ENCODE results near the gene TTLL11. TPM values are rescaled to one million over a fixed set of nuclear protein-coding genes. Genes with fewer than 3 reads are reported as not detected.

Gene TTLL11
- total RNA-seq, 1 donor from 2014 or later: 0.75 TPM

DNA sequence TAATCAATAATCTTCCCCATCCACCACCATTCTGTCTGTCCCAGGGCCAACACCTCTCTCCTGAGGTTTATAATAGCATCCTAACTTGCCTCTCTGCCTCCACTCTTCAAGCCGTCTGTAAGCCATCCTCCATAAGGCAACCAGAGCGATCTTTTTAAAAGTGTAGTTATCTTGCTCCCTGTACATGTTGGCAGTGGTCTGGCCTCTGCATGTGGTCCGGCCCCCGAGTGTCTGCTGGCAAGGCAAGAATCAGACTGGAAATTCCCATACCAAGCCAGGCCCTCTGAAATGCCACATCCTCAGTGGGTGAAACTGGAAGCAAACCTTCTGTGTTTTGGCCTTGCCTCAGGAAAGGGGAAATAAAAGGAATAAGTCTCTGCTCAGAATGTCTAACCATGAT, 17.0 kb downstream of the TTLL11 start:
- H4K20me1 ChIP-seq (ENCODE audit: low read depth): no peaks in the 10 kb centered on the region
- TF ChIP-seq CTCF (IDR thresholded peaks at IDR 0.05) (no peak), EZH2phosphoT487 (IDR thresholded peaks at IDR 0.05) (no peak), EZH2 (IDR thresholded peaks at IDR 0.05) (no peak)
- Mint-ChIP-seq H3K4me1 (peaks cover 15% of the 10 kb centered on the region), H3K36me3 (no peaks in the 10 kb centered on the region), H3K27me3 (ENCODE audit: insufficient read depth, low read depth) (peaks cover 3% of the 10 kb centered on the region), H3K27ac (peak overlapping the region; percentile 75), H3K9me3 (peaks cover 4% of the 10 kb centered on the region), H3K4me3 (no peak overlapping the region)
- no peaks in the 10 kb centered on the region for H3K36me3 ChIP-seq
- H3K9ac ChIP-seq: no peak overlapping the region
- no peaks in the 10 kb centered on the region for H3F3A ChIP-seq (ENCODE audit: low read depth)
- H3K27ac ChIP-seq: no peak overlapping the region
- H3K27me3 ChIP-seq: no peaks in the 10 kb centered on the region
- no peak overlapping the region for H3K4me2 ChIP-seq
- H3K79me2 ChIP-seq (ENCODE audit: low read depth): no peaks in the 10 kb centered on the region
- H3K9me3 ChIP-seq (ENCODE audit: low read depth): no peaks in the 10 kb centered on the region
- H2AFZ ChIP-seq (replicated peaks): no peak overlapping the region
- no peak overlapping the region for H3K4me3 ChIP-seq
- H3K4me1 ChIP-seq: peaks cover 4% of the 10 kb centered on the region
- DNase-seq (ENCODE audit: low spot score): no peak

- Histone ChIP-seq H3K9me3 (ENCODE audit: low read depth) (no peaks in the 10 kb centered on the region), H3K4me1 (peaks cover 9% of the 10 kb centered on the region), H3K79me2 (ENCODE audit: low read depth) (no peaks in the 10 kb centered on the region), H3F3A (ENCODE audit: low read depth) (no peaks in the 10 kb centered on the region), H3K27ac (no peak overlapping the region), H2AFZ (replicated peaks) (no peak overlapping the region), H4K20me1 (ENCODE audit: low read depth) (no peaks in the 10 kb centered on the region), H3K27me3 (no peaks in the 10 kb centered on the region), H3K4me3 (no peak overlapping the region), H3K9ac (no peak overlapping the region), H3K36me3 (no peaks in the 10 kb centered on the region), H3K4me2 (no peak overlapping the region)
- H3K36me3 Mint-ChIP-seq: no peaks in the 10 kb centered on the region
- peaks cover 4% of the 10 kb centered on the region for H3K9me3 Mint-ChIP-seq
- H3K27me3 Mint-ChIP-seq (ENCODE audit: insufficient read depth, low read depth): peaks cover 3% of the 10 kb centered on the region
- peaks cover 23% of the 10 kb centered on the region for H3K4me1 Mint-ChIP-seq
- no peak overlapping the region for H3K4me3 Mint-ChIP-seq
- H3K27ac Mint-ChIP-seq: no peak overlapping the region
- no peak for DNase-seq (ENCODE audit: low spot score)
- no peak for TF ChIP-seq EZH2 (IDR thresholded peaks at IDR 0.05)
- no peak for TF ChIP-seq CTCF (IDR thresholded peaks at IDR 0.05)
- TF ChIP-seq EZH2phosphoT487 (IDR thresholded peaks at IDR 0.05): no peak
These were observed 17.7 kb downstream of the TTLL11 start for GRCh38 chr9:122075135-122076030.

DNA sequence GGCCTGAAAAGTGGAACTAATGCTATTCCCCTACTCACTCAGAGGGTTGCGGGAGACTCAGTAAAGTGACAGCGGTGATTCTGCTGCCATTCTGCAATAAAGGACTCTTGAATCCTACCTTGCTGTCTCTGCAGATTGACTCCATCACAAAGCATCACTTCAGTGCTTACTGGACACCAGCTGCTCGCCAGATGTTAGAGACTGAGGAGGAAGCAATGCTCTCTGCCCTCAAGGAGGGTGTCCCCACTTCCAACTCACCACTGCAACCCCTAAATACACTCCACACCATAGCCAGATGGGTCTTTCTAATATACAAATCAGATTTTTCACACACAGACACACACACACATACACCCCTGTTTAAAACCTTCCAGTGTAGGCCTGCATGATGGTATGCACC, 21.4 kb downstream of the TTLL11 start:
- Histone ChIP-seq H3K4me3 (no peak overlapping the region), H3K36me3 (no peaks in the 10 kb centered on the region), H3K9ac (no peak overlapping the region), H3K79me2 (ENCODE audit: low read depth) (no peaks in the 10 kb centered on the region), H3K4me2 (no peak overlapping the region), H3K9me3 (ENCODE audit: low read depth) (no peaks in the 10 kb centered on the region), H2AFZ (replicated peaks) (no peak overlapping the region), H3K4me1 (peaks cover 9% of the 10 kb centered on the region), H4K20me1 (ENCODE audit: low read depth) (no peaks in the 10 kb centered on the region), H3F3A (ENCODE audit: low read depth) (no peaks in the 10 kb centered on the region), H3K27ac (no peak overlapping the region), H3K27me3 (no peaks in the 10 kb centered on the region)
- H3K27me3 Mint-ChIP-seq (ENCODE audit: insufficient read depth, low read depth): peaks cover 7% of the 10 kb centered on the region
- H3K9me3 Mint-ChIP-seq: no peaks in the 10 kb centered on the region
- H3K36me3 Mint-ChIP-seq: peaks cover 2% of the 10 kb centered on the region
- no peak for DNase-seq (ENCODE audit: low spot score)
- peaks cover 38% of the 10 kb centered on the region for H3K4me1 Mint-ChIP-seq
- peak overlapping the region; percentile 4 for H3K4me3 Mint-ChIP-seq
- TF ChIP-seq EZH2phosphoT487 (IDR thresholded peaks at IDR 0.05) (no peak), EZH2 (IDR thresholded peaks at IDR 0.05) (no peak), CTCF (IDR thresholded peaks at IDR 0.05) (no peak)
- no peak overlapping the region for H3K27ac Mint-ChIP-seq

Measured in neural progenitor cell (in vitro differentiated cells).